Upper lobe of left lung (tissue), 4 donors: ENCODE measurements around the gene WARS2.

Experiments used
- CTCF ChIP-seq, 6 experiments: fragments of 450-650 bp in 4 of 6; fragments of 200-600 bp in 2 of 6; sonication (generic) in 2 of 6; IDR thresholded peaks; one replicate each; pipeline ENCODE4 v1.5.1; 2016 to 2019; ENCODE audit warnings: antibody characterized with exemption in 6 of 6
- EP300 ChIP-seq, 4 donors: sonication (generic); formaldehyde crosslinking; IDR thresholded peaks; one replicate each; pipeline ENCODE4 v1.5.1; 2017; ENCODE audit warnings: antibody characterized with exemption in 4 of 4, control low read depth in 2 of 4
- POLR2A ChIP-seq, 4 donors: fragments of 450-650 bp; IDR thresholded peaks; one replicate each; pipeline ENCODE4 v1.5.1; 2016 to 2017; ENCODE audit warnings: antibody characterized with exemption in 4 of 4, mild to moderate bottlenecking in 2 of 4
- POLR2AphosphoS5 ChIP-seq, 2 donors: sonication (generic); formaldehyde crosslinking; IDR thresholded peaks; one replicate each; pipeline ENCODE4 v1.5.1; 2017; ENCODE audit warnings: antibody characterized with exemption in 2 of 2

- TF ChIP-seq POLR2AphosphoS5 (IDR thresholded peaks at IDR 0.05) (no peak), CTCF (IDR thresholded peaks at IDR 0.05) (no peak), POLR2A (IDR thresholded peaks at IDR 0.05) (no peak), EP300 (IDR thresholded peaks at IDR 0.05) (no peak)
Observed at GRCh38 chr1:118986555-118987467, 153.6 kb downstream of the WARS2 start.
